GM19395 (cell line): ENCODE measurements around the gene NAV2.
"Not testable (repeated sequence)": the region's sequence is repeated elsewhere in the genome, so short reads cannot be mapped to it uniquely, and the experiment has no call there.

ENCODE experiments used
- ATAC-seq: cut with Tn5 transposase; IDR thresholded peaks from one replicate; pipeline ENCODE4 v1.9.1; 2021; ENCODE audit warnings: mild to moderate bottlenecking, moderate library complexity; ENCODE audit not compliant: unreplicated experiment

NAV2 gene

GRCh38 chr11:19938866-19939265, 226.2 kb downstream of the NAV2 start:
- peak; percentile 45 for ATAC-seq

- ATAC-seq = peak; percentile 57
These were observed 226.8 kb downstream of the NAV2 start for GRCh38 chr11:19939415-19939929.

- ATAC-seq = no peak
These were observed 228.2 kb downstream of the NAV2 start for GRCh38 chr11:19940831-19941230.

DNA sequence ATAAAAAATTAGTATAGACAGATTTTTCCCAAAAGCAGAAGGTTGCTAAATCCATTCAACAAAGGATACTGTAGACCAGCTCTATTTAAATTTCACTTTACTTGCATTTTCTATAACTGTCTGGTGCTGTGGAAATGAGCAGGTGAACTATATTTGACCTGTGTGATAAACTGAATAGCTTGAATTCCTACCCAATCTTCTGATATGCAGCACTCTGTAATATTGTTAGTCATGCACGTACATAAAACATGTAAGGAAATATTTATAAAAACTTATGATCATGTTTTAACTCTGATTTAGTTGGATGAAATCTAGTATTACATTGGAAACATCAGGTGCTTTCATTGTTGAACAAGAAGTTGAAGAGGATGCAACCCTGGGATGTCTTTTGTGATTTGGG, 234.0 kb downstream of the NAV2 start:
- ATAC-seq = no peak

GRCh38 chr11:19947537-19948114, 235.0 kb downstream of the NAV2 start:
- no peak for ATAC-seq

GRCh38 chr11:19949606-19950005, 237.0 kb downstream of the NAV2 start:
- ATAC-seq = no peak

DNA sequence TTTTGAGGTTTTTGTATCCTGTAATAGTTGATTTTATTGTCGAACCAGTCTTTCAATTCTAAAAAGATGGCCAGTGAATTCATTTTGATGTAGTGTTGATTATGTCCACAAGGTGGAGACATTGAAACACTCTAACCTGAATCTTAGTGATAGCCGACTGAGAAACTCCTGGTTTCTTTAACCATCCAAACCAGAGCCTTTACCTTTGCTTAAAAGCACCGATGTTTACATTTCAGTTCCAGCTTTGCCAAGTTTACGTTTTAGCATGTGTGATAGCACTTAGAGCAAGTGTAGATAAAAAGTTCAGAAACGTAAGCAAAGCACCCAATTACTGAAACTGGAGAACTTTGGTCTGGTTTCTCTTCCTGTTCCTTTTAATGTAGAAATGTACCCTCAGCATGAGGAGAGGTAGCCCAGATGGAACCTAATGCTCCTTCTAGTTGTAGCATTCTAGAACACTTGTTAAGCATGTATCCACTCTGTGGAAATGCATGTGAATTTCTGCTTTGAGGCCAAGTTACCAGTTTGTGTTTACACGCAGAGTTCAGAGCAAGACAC, 239.0 kb downstream of the NAV2 start:
- ATAC-seq = peak; percentile 94

DNA sequence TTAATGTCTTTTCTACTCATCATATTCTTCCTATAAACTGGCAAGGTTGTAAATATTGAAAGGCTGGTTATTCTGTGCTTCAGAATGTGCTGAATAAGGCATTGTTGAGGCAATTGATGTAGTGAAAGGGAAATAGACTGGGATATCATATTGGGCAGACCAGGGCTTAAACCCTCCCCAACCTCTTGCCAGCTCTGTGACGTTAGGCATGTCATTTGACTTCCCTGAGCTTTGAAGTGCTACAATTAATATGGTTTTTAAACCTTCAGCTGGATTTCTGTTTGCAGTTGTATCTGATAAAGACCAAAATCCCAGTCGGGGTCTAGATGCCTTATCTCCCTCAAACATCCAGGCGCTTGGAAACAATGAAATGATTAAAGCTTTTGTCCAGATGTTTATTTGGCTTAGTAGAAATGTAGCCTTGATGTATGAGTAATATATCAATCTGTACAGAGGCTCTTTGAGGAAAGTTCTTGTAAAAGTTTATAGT, 239.5 kb downstream of the NAV2 start:
- no peak for ATAC-seq

- no peak for ATAC-seq
These were observed 240.3 kb downstream of the NAV2 start for GRCh38 chr11:19952911-19953310.

DNA sequence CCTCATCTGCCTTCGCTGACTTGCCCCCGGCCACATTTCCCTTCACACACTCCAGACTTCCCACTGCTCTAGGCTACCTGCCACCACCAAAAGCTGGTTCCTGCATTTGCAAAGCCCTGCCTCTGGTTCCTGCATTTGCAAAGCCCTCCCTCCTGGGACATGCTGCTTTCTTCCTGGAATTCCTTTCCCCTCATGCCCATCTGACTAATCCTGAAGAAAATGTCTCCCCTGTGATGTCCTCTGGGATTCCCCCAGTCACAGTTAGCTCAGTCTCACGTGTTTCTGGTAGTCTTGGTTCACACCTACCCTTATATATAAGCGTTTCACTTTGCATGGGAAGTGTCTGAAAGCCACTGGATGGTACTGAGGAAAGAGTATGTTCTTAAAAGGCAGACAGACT, 240.7 kb downstream of the NAV2 start:
- no peak for ATAC-seq

DNA sequence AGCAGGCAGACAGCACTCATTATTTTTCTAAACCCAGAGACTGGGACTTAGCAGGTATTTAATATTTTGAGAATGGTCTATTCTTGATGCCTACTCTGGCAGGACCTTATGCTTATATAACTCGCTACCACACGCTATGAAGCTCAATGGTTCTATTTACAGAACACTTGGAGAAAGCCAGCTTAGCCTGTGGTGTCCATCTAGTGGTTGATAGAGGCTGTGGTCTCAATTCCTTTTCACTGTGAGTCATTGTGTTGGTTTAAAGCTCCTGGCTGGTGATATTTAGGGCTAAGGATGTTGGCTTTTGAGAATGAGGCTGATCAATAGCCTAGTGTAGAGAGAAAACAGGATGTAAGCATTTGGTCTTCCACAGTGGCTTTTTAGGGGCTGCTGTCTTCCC, 241.3 kb downstream of the NAV2 start:
- no peak for ATAC-seq

DNA sequence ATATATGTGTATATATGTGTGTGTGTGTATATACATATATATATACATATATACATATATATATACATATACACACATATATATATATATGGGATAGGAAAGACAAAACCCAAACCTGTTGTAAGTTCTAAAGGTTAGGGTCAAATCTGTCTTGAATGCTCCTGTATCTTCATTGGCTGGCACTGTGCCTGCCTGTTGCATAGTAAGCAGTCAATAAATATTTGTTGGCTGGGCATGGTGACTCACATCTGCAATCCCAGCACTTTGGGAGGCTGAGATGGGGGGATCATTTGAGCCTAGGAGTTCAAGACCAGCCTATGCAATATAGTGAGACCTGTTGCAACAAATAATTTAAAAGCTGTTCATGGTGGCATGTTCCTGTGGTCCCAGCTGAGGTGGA, 242.3 kb downstream of the NAV2 start:
- no peak for ATAC-seq

DNA sequence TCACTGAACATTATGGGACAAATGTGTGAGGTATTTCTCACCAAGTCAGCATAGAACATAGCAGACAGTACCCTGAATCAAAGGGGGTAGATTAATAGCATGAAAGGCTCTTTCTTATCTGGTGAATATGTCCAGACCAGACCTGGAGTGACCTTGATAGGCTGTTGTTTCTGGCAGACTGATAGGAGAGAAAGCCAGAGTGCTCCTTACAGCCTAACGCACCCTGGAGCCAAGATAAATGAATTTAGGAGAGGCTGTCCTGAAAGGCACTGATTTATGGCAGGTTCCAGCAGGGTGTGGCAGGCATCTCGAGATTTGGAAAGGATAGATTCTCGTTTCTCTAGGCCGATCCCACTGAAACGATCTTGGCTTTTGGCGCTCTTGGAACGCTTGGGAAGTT, 243.0 kb downstream of the NAV2 start:
- no peak for ATAC-seq

DNA sequence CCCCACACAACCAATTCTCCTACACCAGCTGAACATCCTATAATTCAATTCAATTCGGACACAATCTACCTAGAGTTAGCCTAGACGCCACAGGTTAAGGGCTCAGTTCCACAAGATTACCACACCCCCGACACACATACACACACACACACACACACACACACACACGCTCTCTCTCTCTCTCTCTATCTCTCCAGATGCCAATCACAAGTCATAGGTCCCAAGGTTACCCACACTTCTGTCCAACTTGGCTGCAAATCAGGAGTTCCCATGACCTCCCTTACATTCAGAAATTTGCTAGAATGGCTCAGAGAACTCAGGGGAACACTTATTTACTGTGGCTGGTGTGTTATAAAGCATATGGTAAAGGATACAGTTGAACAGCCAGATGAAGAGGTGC, 243.6 kb downstream of the NAV2 start:
- no peak for ATAC-seq

- no peak for ATAC-seq
These were observed 244.8 kb downstream of the NAV2 start for GRCh38 chr11:19957294-19957943.

DNA sequence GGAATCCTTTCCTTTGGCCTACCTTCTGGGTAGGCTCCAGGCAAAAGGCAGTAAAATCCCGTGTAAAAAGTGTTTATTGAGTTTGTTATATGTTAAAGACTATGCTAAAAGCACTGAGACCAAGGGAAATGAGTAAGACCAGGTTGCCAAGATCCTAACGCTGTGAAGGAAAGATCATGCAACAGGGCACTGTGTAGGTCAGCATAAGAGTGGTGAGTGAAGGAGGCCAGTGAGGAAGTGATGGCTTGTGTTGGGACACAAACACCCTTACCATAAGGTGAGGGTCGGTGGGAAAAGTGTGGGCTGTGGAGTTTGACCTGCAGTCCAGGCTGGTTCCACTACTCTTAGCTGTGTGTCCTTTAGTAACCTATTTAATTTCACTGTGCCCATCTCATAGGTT, 245.6 kb downstream of the NAV2 start:
- no peak for ATAC-seq

DNA sequence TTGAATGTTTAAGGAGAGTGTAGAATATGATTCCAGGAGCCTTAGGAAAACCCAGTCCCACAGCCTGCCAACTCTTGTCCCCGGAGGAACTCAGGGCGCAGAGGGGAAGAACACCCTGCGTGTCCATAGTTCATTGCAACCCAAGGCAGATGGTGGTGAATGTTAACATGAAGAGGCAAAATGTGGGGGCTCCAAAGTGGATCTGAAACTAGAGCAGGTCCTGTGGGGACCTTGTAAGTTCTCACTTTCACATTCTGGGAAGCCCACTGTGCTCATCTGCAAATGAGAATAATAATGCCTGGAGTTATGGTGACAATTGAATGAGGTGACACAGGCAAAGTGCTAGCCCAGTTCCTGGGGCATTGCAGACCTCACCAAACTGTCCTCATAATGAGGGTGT, 246.6 kb downstream of the NAV2 start:
- no peak for ATAC-seq

DNA sequence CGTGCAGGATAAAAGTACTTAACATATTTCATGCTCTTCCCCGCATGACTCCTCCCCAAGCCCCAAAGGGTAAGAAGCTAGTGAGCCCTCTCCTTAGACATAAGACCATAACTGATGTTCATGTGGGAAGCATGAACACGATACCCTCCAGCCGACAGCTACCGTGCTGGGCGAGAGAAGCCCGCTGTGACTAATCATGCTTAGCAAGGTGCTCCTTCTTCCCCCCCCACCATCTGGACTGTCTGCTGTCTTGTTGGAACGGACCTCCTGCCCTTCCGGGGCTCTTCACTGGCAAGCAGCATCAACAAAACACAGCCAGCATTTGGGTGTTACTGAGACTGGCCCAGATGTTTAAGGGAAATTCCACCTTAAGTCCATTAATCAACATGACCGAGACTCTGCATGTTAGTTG, 247.0 kb downstream of the NAV2 start:
- ATAC-seq = no peak

DNA sequence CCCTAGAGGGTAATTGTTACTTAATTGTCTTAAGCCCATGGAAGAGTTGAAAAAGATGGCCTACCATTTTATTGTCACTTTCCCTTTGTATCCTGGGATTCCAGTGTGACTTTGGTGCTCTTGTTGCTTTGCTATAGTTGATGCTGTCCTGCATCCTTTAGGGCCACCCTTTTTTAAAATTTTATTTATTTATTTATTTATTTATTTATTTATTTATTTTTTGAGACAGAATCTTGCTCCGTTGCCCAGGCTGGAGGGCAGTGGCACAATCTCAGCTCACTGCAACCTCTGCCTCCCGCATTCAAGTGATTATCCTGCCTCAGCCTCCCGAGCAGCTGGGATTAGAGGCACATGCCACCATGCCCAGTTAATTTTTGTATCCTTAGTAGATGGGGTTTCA, 247.8 kb downstream of the NAV2 start:
- not testable (repeated sequence) for ATAC-seq

- ATAC-seq = no peak
These were observed 248.6 kb downstream of the NAV2 start for GRCh38 chr11:19961225-19961624.

DNA sequence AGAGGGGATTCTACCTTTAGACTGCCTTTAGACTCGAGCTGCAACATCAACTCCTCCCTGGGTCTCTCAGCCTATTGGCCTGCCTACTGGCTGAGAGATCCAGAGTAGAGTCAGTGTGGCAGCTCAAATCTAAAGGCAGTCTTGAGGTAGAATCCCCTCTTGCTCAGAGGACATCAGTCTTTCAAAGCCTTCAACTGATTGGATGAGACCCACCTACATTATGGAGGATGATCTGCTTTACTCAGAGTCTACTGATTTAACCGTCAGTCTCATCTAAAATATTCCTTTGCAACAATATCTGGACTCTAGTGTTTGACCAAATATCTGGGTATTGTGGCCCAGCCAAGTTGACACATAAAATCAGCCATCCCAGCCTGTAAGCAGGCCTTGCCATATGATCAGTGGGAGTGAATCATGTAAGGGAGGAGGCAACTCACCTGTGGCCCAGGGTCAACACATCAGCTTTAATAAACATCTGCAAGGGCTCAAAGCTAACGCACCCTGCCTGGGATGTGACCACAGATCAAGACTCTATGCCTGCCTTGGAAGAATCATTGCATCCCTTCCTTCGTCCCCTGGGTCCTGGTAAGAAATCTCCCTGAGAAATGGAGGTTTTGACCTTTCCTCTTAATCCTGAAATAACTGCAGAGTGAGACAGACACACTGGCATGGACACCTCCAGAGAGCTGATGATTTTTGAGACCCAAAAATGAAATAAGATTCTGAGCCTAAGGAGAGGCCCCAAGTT, 249.6 kb downstream of the NAV2 start:
- ATAC-seq = no peak

DNA sequence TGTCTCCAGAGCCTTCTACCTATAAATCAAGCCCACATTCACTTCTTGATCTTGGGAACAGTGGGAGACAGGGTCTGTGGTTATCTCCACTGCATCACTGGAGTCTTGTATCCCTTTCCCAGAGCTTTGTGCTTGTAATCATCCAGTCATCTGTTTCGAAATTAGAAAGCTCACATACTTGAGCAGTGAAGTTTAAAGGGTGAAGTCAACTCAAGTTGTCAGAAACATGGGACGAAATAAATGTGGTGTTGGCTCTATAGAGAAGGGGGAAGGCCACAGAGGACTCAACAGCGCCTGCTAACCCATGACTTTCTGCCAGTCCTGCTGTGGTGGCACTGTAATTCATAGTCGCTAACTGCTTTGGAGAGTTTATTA, 250.2 kb downstream of the NAV2 start:
- ATAC-seq = no peak
